IMR-90 (cell line): Measurements from ENCODE around the gene ITGA5. TPM values are rescaled to one million over a fixed set of nuclear protein-coding genes. Genes with fewer than 3 reads are reported as not detected.

ENCODE experiments used
- ATAC-seq: fragments of 200-7000 bp; cut with Tn5 transposase; 2 replicates; pipeline ENCODE4 v1.9.1; 2020; ENCODE audit warnings: low read depth, mild to moderate bottlenecking, moderate library complexity
- BruUV-seq: library from RNA; stranded (reverse); fragments of 400-500 nt; replicated peaks from 2 replicates; lab custom pipeline; 2021; lab: Mats Ljungman, UMichigan
- CTCF ChIA-PET: fragments of 300-600 bp; formaldehyde crosslinking; extraction: SDS; loops from one replicate; lab custom pipeline; 2021; ENCODE audit warnings: antibody characterized with exemption; lab: Yijun Ruan, JAX
- POLR2A ChIA-PET: fragments of 300-600 bp; sonication (Branson Sonifier 250); formaldehyde crosslinking; loops from one replicate; lab custom pipeline; 2022; ENCODE audit warnings: antibody characterized with exemption; ENCODE audit not compliant: unreplicated experiment; lab: Charles Lee
- DNase-seq: peaks from one replicate; pipeline ENCODE4 v3.0.0; 2013
- H2AFZ ChIP-seq: replicated peaks from 2 replicates; pipeline ENCODE3; 2013; ENCODE audit warnings: low read length, mild to moderate bottlenecking; ENCODE audit not compliant: poor library complexity
- H2AK5ac ChIP-seq: 2 replicates; pipeline ENCODE4 v1.6.1; 2013; ENCODE audit warnings: low read depth, low read length, inconsistent platforms
- H2AK9ac ChIP-seq: replicated peaks from 2 replicates; pipeline ENCODE3; 2013; ENCODE audit warnings: mild to moderate bottlenecking, low read depth, low read length, moderate library complexity; ENCODE audit not compliant: poor library complexity
- H2BK120ac ChIP-seq: 2 replicates; pipeline ENCODE4 v1.6.1; 2013; ENCODE audit warnings: low read depth, low read length, inconsistent platforms
- H2BK15ac ChIP-seq: 3 replicates; pipeline ENCODE4 v1.6.1; 2013; ENCODE audit warnings: low read depth, low read length, inconsistent platforms
- H2BK20ac ChIP-seq: 2 replicates; pipeline ENCODE4 v1.6.1; 2013; ENCODE audit warnings: low read depth, mild to moderate bottlenecking, inconsistent platforms, low read length, moderate library complexity
- H2BK5ac ChIP-seq: 2 replicates; pipeline ENCODE4 v1.6.1; 2013; ENCODE audit warnings: mild to moderate bottlenecking, low read depth, low read length, inconsistent platforms; ENCODE audit not compliant: poor library complexity, severe bottlenecking
- H3K14ac ChIP-seq: replicated peaks from 2 replicates; pipeline ENCODE4 v1.6.1; 2013; ENCODE audit warnings: low read depth, low read length, inconsistent platforms
- H3K18ac ChIP-seq: 2 replicates; pipeline ENCODE4 v1.6.1; 2013; ENCODE audit warnings: low read depth, low read length, control low read depth
- H3K23ac ChIP-seq: 2 replicates; pipeline ENCODE4 v1.6.1; 2013; ENCODE audit warnings: low read depth, low read length, inconsistent platforms
- H3K27ac ChIP-seq: 2 replicates; pipeline ENCODE4 v1.5.1; 2013; ENCODE audit warnings: mild to moderate bottlenecking, control low read depth, low read length; ENCODE audit not compliant: insufficient read depth
- H3K27me3 ChIP-seq: 2 replicates; pipeline ENCODE4 v1.6.1; 2013; ENCODE audit warnings: low read length; ENCODE audit not compliant: control insufficient read depth, insufficient read depth
- H3K36me3 ChIP-seq: 2 replicates; pipeline ENCODE4 v1.6.1; 2013; ENCODE audit warnings: low read length, mixed read lengths; ENCODE audit not compliant: control insufficient read depth, insufficient read depth
- H3K4ac ChIP-seq: 2 replicates; pipeline ENCODE4 v1.6.1; 2013; ENCODE audit warnings: low read depth, low read length, inconsistent platforms
- H3K4me1 ChIP-seq: 2 replicates; pipeline ENCODE4 v1.6.1; 2013; ENCODE audit warnings: low read length, mixed read lengths; ENCODE audit not compliant: control insufficient read depth, insufficient read depth
- H3K4me2 ChIP-seq: 2 replicates; pipeline ENCODE4 v1.6.1; 2013; ENCODE audit warnings: low read depth, mild to moderate bottlenecking, control low read depth, low read length, moderate library complexity
- H3K4me3 ChIP-seq: 2 replicates; pipeline ENCODE4 v1.5.1; 2013; ENCODE audit warnings: low read depth, mild to moderate bottlenecking, control low read depth, low read length, moderate library complexity; ENCODE audit not compliant: insufficient read depth
- H3K56ac ChIP-seq: 2 replicates; pipeline ENCODE4 v1.6.1; 2013; ENCODE audit warnings: low read length, inconsistent platforms; ENCODE audit not compliant: insufficient read depth; ENCODE audit errors: extremely low read depth
- H3K79me1 ChIP-seq, 2 experiments: 2 replicates each; pipeline ENCODE4 v1.6.1; 2013; ENCODE audit warnings: low read length in 2 of 2, inconsistent platforms in 1 of 2, low read depth in 1 of 2
- H3K9ac ChIP-seq: 2 replicates; pipeline ENCODE4 v1.6.1; 2013; ENCODE audit warnings: low read depth, low read length, control low read depth
- H3K9me1 ChIP-seq: 2 replicates; pipeline ENCODE4 v1.6.1; 2013; ENCODE audit warnings: low read length, inconsistent platforms; ENCODE audit not compliant: insufficient read depth
- H3K9me3 ChIP-seq: 2 replicates; pipeline ENCODE4 v1.6.1; 2013; ENCODE audit warnings: low read length; ENCODE audit not compliant: control insufficient read depth, insufficient read depth
- H4K20me1 ChIP-seq: 2 replicates; pipeline ENCODE4 v1.6.1; 2013; ENCODE audit warnings: low read length, inconsistent platforms; ENCODE audit not compliant: insufficient read depth
- H4K5ac ChIP-seq: 2 replicates; pipeline ENCODE4 v1.6.1; 2013; ENCODE audit warnings: mild to moderate bottlenecking, low read depth, low read length, control low read depth
- H4K8ac ChIP-seq, 2 experiments: 2 replicates each; pipeline ENCODE4 v1.6.1; 2013; ENCODE audit warnings: low read depth in 2 of 2, low read length in 2 of 2, control low read depth in 1 of 2, inconsistent platforms in 1 of 2
- H4K91ac ChIP-seq: 2 replicates; pipeline ENCODE4 v1.6.1; 2013; ENCODE audit warnings: low read depth, low read length, inconsistent platforms; ENCODE audit not compliant: insufficient read depth
- CEBPB ChIP-seq: IDR thresholded peaks from 2 replicates; pipeline ENCODE4 v1.6.1; 2012; ENCODE audit warnings: low read depth, low read length, improper control_type of control experiment
- CHD1 ChIP-seq: IDR thresholded peaks from 2 replicates; pipeline ENCODE4 v1.6.1; 2012; ENCODE audit warnings: low read depth, low read length, improper control_type of control experiment
- CTCF ChIP-seq: conservative IDR thresholded peaks from 2 replicates; pipeline ENCODE4 v1.5.1; 2012; ENCODE audit warnings: mild to moderate bottlenecking, low read depth, low read length, improper control_type of control experiment
- ELK1 ChIP-seq: fragments of 150-350 bp; IDR thresholded peaks from 2 replicates; pipeline ENCODE4 v1.6.1; 2016; ENCODE audit warnings: low read depth, mild to moderate bottlenecking, low read length, moderate library complexity, borderline replicate concordance
- FOS ChIP-seq: fragments of 150-350 bp; IDR thresholded peaks from 2 replicates; pipeline ENCODE4 v1.6.1; 2016; ENCODE audit warnings: low read depth, low read length
- MAFK ChIP-seq: IDR thresholded peaks from 2 replicates; pipeline ENCODE4 v1.6.1; 2012; ENCODE audit warnings: low read depth, low read length, improper control_type of control experiment
- MAZ ChIP-seq: IDR thresholded peaks from 2 replicates; pipeline ENCODE4 v1.6.1; 2012; ENCODE audit warnings: low read depth, mild to moderate bottlenecking, low read length, improper control_type of control experiment, moderate library complexity, borderline replicate concordance
- MXI1 ChIP-seq: IDR thresholded peaks from 2 replicates; pipeline ENCODE4 v1.6.1; 2012; ENCODE audit warnings: low read depth, mild to moderate bottlenecking, low read length, moderate library complexity, borderline replicate concordance
- NFE2L2 ChIP-seq: fragments of 150-350 bp; IDR thresholded peaks from 2 replicates; pipeline ENCODE4 v1.6.1; 2016; ENCODE audit warnings: low read depth, mild to moderate bottlenecking, low read length
- POLR2A ChIP-seq: IDR thresholded peaks from 2 replicates; pipeline ENCODE4 v1.6.1; 2012; ENCODE audit warnings: mild to moderate bottlenecking, low read depth, low read length
- RAD21 ChIP-seq: IDR thresholded peaks from 2 replicates; pipeline ENCODE4 v1.6.1; 2012; ENCODE audit warnings: low read length, improper control_type of control experiment
- RCOR1 ChIP-seq: IDR thresholded peaks from 2 replicates; pipeline ENCODE4 v1.6.1; 2012; ENCODE audit warnings: mild to moderate bottlenecking, low read length, improper control_type of control experiment; ENCODE audit not compliant: insufficient replicate concordance
- RFX5 ChIP-seq: IDR thresholded peaks from 2 replicates; pipeline ENCODE4 v1.8.0; 2012; ENCODE audit warnings: low read depth, mild to moderate bottlenecking, low read length, moderate library complexity
- SMC3 ChIP-seq: fragments of 150-350 bp; IDR thresholded peaks from 2 replicates; pipeline ENCODE4 v1.6.1; 2016; ENCODE audit warnings: low read depth, mild to moderate bottlenecking, antibody characterized with exemption, low read length, moderate library complexity
- USF2 ChIP-seq: fragments of 150-350 bp; IDR thresholded peaks from 2 replicates; pipeline ENCODE4 v1.6.1; 2017; ENCODE audit warnings: mild to moderate bottlenecking, antibody characterized with exemption, low read length, low read depth
- WGBS, 2 experiments: methylation state at CpG; one replicate each; pipeline versions ENCODE4 v1.1.5 to v1.1.7; 2013; ENCODE audit warnings: missing lambda C conversion rate in 2 of 2; ENCODE audit not compliant: insufficient read length in 1 of 2; ENCODE audit errors: extremely low coverage in 2 of 2; 5-methylcytosine and 5-hydroxymethylcytosine counted together
- dilution Hi-C: fragments of 300-500 bp; cut with HindIII; formaldehyde crosslinking; loops from one replicate; pipeline ENCODE4 v1.14.3; 2018; ENCODE audit warnings: low sequenced_read_pairs; ENCODE audit not compliant: unreplicated experiment
- in situ Hi-C: fragments of 300-500 bp; cut with MboI; formaldehyde crosslinking; loops from 3 replicates; pipeline ENCODE4 v1.14.3; 2019; ENCODE audit warnings: low sequenced_read_pairs, inconsistent platforms, mixed read lengths
- intact Hi-C: fragments of 100-400 bp; cut with micrococcal nuclease; formaldehyde crosslinking; loops from 2 replicates; pipeline ENCODE4 v1.10.0; 2022
- polyA plus RNA-seq, 3 experiments: library from polyadenylated mRNA; depleted of rRNA; stranded (reverse); fragments of >200 nt; gene quantifications; 2 replicates each; pipeline ENCODE4 v1.2.3, GENCODE V29; 2012; ENCODE audit warnings: low replicate concordance in 1 of 3
- total RNA-seq: library from RNA; depleted of rRNA; stranded (reverse); fragments of >200 nt; gene quantifications from 2 replicates; pipeline ENCODE4 v1.2.3, GENCODE V29; 2012

Gene ITGA5
- total and polyA plus RNA-seq, 2 of the 4 experiments (the other 2 are of a cell fraction): 159 to 259 TPM

GRCh38 chr12:54421879-54422250 lies 2.8 kb upstream of the ITGA5 start:
- no peak overlapping the region for H2AFZ ChIP-seq
- H2BK5ac ChIP-seq: peak overlapping the region; percentile 80
- dilution Hi-C loops (no loop called here), intact Hi-C loops (no loop called here), in situ Hi-C loops (no loop called here)
- DNase-seq (no peak), ATAC-seq (no peak)
- TF ChIP-seq SMC3: no peak
- no peak for TF ChIP-seq MAZ
- TF ChIP-seq CTCF: no peak
- no peak for TF ChIP-seq USF2
- TF ChIP-seq NFE2L2: no peak
- TF ChIP-seq ELK1: no peak
- TF ChIP-seq RAD21: no peak
- TF ChIP-seq CEBPB: no peak
- no peak for TF ChIP-seq CHD1
- TF ChIP-seq RCOR1: no peak
- no peak for TF ChIP-seq MAFK
- TF ChIP-seq FOS: no peak
- TF ChIP-seq MXI1: no peak
- no peak for TF ChIP-seq POLR2A
- TF ChIP-seq RFX5: no peak
- H3K4me2 ChIP-seq: no peak overlapping the region
- H3K79me1 ChIP-seq: peaks cover 11 to 19% of the 10 kb centered on the region in 2 experiments; a peak in 3 of 4 replicates
- H2BK120ac ChIP-seq: peak overlapping the region; percentile 93
- peak overlapping the region; percentile 85 for H2BK20ac ChIP-seq
- POLR2A ChIA-PET: no interaction called here
- BruUV-seq: no TSS peak
- WGBS, 2 experiments: no CpG with 5 or more reads among the region's 2 CpGs
- no peak overlapping the region for H2AK9ac ChIP-seq
- H3K23ac ChIP-seq: peak overlapping the region; percentile 69; the same call in 1 of the 2 replicates
- no peak overlapping the region for H3K56ac ChIP-seq
- H3K36me3 ChIP-seq: no peaks in the 10 kb centered on the region; the same call in 1 of the 2 replicates
- CTCF ChIA-PET: interaction anchor here (2.5 kb wide), 1 partner anchor 22 kb away, joined by 9 read pairs; no protein-coding TSS in a partner anchor
- peak overlapping the region; percentile 79; the same call in 2 of the 3 replicates for H2BK15ac ChIP-seq
- H3K4me1 ChIP-seq: peaks cover 19% of the 10 kb centered on the region
- no peak overlapping the region for H3K9ac ChIP-seq
- H4K20me1 ChIP-seq: peaks cover 10% of the 10 kb centered on the region
- H3K27ac ChIP-seq: no peak overlapping the region; the same call in 1 of the 2 replicates
- H4K5ac ChIP-seq: no peak overlapping the region
- H2AK5ac ChIP-seq: peak overlapping the region; percentile 100
- H3K4ac ChIP-seq: peak overlapping the region; percentile 94
- H3K9me1 ChIP-seq: peaks cover 36% of the 10 kb centered on the region
- peak overlapping the region; percentile 76 to 84 for H4K8ac ChIP-seq
- no peaks in the 10 kb centered on the region for H3K27me3 ChIP-seq
- H3K4me3 ChIP-seq: no peak overlapping the region
- no peaks in the 10 kb centered on the region for H3K9me3 ChIP-seq
- H3K18ac ChIP-seq: peak overlapping the region; percentile 11; the same call in 1 of the 2 replicates
- H3K14ac ChIP-seq: peak overlapping the region; percentile 92; the same call in 1 of the 2 replicates
- peak overlapping the region; percentile 60 for H4K91ac ChIP-seq
